IMR-90 (cell line): ENCODE results near the gene ATP8B3. TPM values are rescaled to one million over a fixed set of nuclear protein-coding genes. Genes with fewer than 3 reads are reported as not detected.

Experiments used
- ATAC-seq: fragments of 200-7000 bp; cut with Tn5 transposase; 2 replicates; pipeline ENCODE4 v1.9.1; 2020; ENCODE audit warnings: low read depth, mild to moderate bottlenecking, moderate library complexity
- BruUV-seq: library from RNA; stranded (reverse); fragments of 400-500 nt; replicated peaks from 2 replicates; lab custom pipeline; 2021; lab: Mats Ljungman, UMichigan
- CTCF ChIA-PET: fragments of 300-600 bp; formaldehyde crosslinking; extraction: SDS; loops from one replicate; lab custom pipeline; 2021; ENCODE audit warnings: antibody characterized with exemption; lab: Yijun Ruan, JAX
- POLR2A ChIA-PET: fragments of 300-600 bp; sonication (Branson Sonifier 250); formaldehyde crosslinking; loops from one replicate; lab custom pipeline; 2022; ENCODE audit warnings: antibody characterized with exemption; ENCODE audit not compliant: unreplicated experiment; lab: Charles Lee
- DNase-seq: peaks from one replicate; pipeline ENCODE4 v3.0.0; 2013
- H2AFZ ChIP-seq: replicated peaks from 2 replicates; pipeline ENCODE3; 2013; ENCODE audit warnings: low read length, mild to moderate bottlenecking; ENCODE audit not compliant: poor library complexity
- H2AK5ac ChIP-seq: 2 replicates; pipeline ENCODE4 v1.6.1; 2013; ENCODE audit warnings: low read depth, low read length, inconsistent platforms
- H2AK9ac ChIP-seq: replicated peaks from 2 replicates; pipeline ENCODE3; 2013; ENCODE audit warnings: mild to moderate bottlenecking, low read depth, low read length, moderate library complexity; ENCODE audit not compliant: poor library complexity
- H2BK120ac ChIP-seq: 2 replicates; pipeline ENCODE4 v1.6.1; 2013; ENCODE audit warnings: low read depth, low read length, inconsistent platforms
- H2BK15ac ChIP-seq: 3 replicates; pipeline ENCODE4 v1.6.1; 2013; ENCODE audit warnings: low read depth, low read length, inconsistent platforms
- H2BK20ac ChIP-seq: 2 replicates; pipeline ENCODE4 v1.6.1; 2013; ENCODE audit warnings: low read depth, mild to moderate bottlenecking, inconsistent platforms, low read length, moderate library complexity
- H2BK5ac ChIP-seq: 2 replicates; pipeline ENCODE4 v1.6.1; 2013; ENCODE audit warnings: mild to moderate bottlenecking, low read depth, low read length, inconsistent platforms; ENCODE audit not compliant: poor library complexity, severe bottlenecking
- H3K14ac ChIP-seq: replicated peaks from 2 replicates; pipeline ENCODE4 v1.6.1; 2013; ENCODE audit warnings: low read depth, low read length, inconsistent platforms
- H3K18ac ChIP-seq: 2 replicates; pipeline ENCODE4 v1.6.1; 2013; ENCODE audit warnings: low read depth, low read length, control low read depth
- H3K23ac ChIP-seq: 2 replicates; pipeline ENCODE4 v1.6.1; 2013; ENCODE audit warnings: low read depth, low read length, inconsistent platforms
- H3K27ac ChIP-seq: 2 replicates; pipeline ENCODE4 v1.5.1; 2013; ENCODE audit warnings: mild to moderate bottlenecking, control low read depth, low read length; ENCODE audit not compliant: insufficient read depth
- H3K27me3 ChIP-seq: 2 replicates; pipeline ENCODE4 v1.6.1; 2013; ENCODE audit warnings: low read length; ENCODE audit not compliant: control insufficient read depth, insufficient read depth
- H3K36me3 ChIP-seq: 2 replicates; pipeline ENCODE4 v1.6.1; 2013; ENCODE audit warnings: low read length, mixed read lengths; ENCODE audit not compliant: control insufficient read depth, insufficient read depth
- H3K4ac ChIP-seq: 2 replicates; pipeline ENCODE4 v1.6.1; 2013; ENCODE audit warnings: low read depth, low read length, inconsistent platforms
- H3K4me1 ChIP-seq: 2 replicates; pipeline ENCODE4 v1.6.1; 2013; ENCODE audit warnings: low read length, mixed read lengths; ENCODE audit not compliant: control insufficient read depth, insufficient read depth
- H3K4me2 ChIP-seq: 2 replicates; pipeline ENCODE4 v1.6.1; 2013; ENCODE audit warnings: low read depth, mild to moderate bottlenecking, control low read depth, low read length, moderate library complexity
- H3K4me3 ChIP-seq: 2 replicates; pipeline ENCODE4 v1.5.1; 2013; ENCODE audit warnings: low read depth, mild to moderate bottlenecking, control low read depth, low read length, moderate library complexity; ENCODE audit not compliant: insufficient read depth
- H3K56ac ChIP-seq: 2 replicates; pipeline ENCODE4 v1.6.1; 2013; ENCODE audit warnings: low read length, inconsistent platforms; ENCODE audit not compliant: insufficient read depth; ENCODE audit errors: extremely low read depth
- H3K79me1 ChIP-seq, 2 experiments: 2 replicates each; pipeline ENCODE4 v1.6.1; 2013; ENCODE audit warnings: low read length in 2 of 2, inconsistent platforms in 1 of 2, low read depth in 1 of 2
- H3K9ac ChIP-seq: 2 replicates; pipeline ENCODE4 v1.6.1; 2013; ENCODE audit warnings: low read depth, low read length, control low read depth
- H3K9me1 ChIP-seq: 2 replicates; pipeline ENCODE4 v1.6.1; 2013; ENCODE audit warnings: low read length, inconsistent platforms; ENCODE audit not compliant: insufficient read depth
- H3K9me3 ChIP-seq: 2 replicates; pipeline ENCODE4 v1.6.1; 2013; ENCODE audit warnings: low read length; ENCODE audit not compliant: control insufficient read depth, insufficient read depth
- H4K20me1 ChIP-seq: 2 replicates; pipeline ENCODE4 v1.6.1; 2013; ENCODE audit warnings: low read length, inconsistent platforms; ENCODE audit not compliant: insufficient read depth
- H4K5ac ChIP-seq: 2 replicates; pipeline ENCODE4 v1.6.1; 2013; ENCODE audit warnings: mild to moderate bottlenecking, low read depth, low read length, control low read depth
- H4K8ac ChIP-seq, 2 experiments: 2 replicates each; pipeline ENCODE4 v1.6.1; 2013; ENCODE audit warnings: low read depth in 2 of 2, low read length in 2 of 2, control low read depth in 1 of 2, inconsistent platforms in 1 of 2
- H4K91ac ChIP-seq: 2 replicates; pipeline ENCODE4 v1.6.1; 2013; ENCODE audit warnings: low read depth, low read length, inconsistent platforms; ENCODE audit not compliant: insufficient read depth
- BHLHE40 ChIP-seq: fragments of 150-350 bp; IDR thresholded peaks from 2 replicates; pipeline ENCODE4 v1.6.1; 2016; ENCODE audit warnings: mild to moderate bottlenecking, low read depth, low read length
- CEBPB ChIP-seq: IDR thresholded peaks from 2 replicates; pipeline ENCODE4 v1.6.1; 2012; ENCODE audit warnings: low read depth, low read length, improper control_type of control experiment
- CHD1 ChIP-seq: IDR thresholded peaks from 2 replicates; pipeline ENCODE4 v1.6.1; 2012; ENCODE audit warnings: low read depth, low read length, improper control_type of control experiment
- CTCF ChIP-seq: conservative IDR thresholded peaks from 2 replicates; pipeline ENCODE4 v1.5.1; 2012; ENCODE audit warnings: mild to moderate bottlenecking, low read depth, low read length, improper control_type of control experiment
- ELK1 ChIP-seq: fragments of 150-350 bp; IDR thresholded peaks from 2 replicates; pipeline ENCODE4 v1.6.1; 2016; ENCODE audit warnings: low read depth, mild to moderate bottlenecking, low read length, moderate library complexity, borderline replicate concordance
- FOS ChIP-seq: fragments of 150-350 bp; IDR thresholded peaks from 2 replicates; pipeline ENCODE4 v1.6.1; 2016; ENCODE audit warnings: low read depth, low read length
- MAFK ChIP-seq: IDR thresholded peaks from 2 replicates; pipeline ENCODE4 v1.6.1; 2012; ENCODE audit warnings: low read depth, low read length, improper control_type of control experiment
- MAZ ChIP-seq: IDR thresholded peaks from 2 replicates; pipeline ENCODE4 v1.6.1; 2012; ENCODE audit warnings: low read depth, mild to moderate bottlenecking, low read length, improper control_type of control experiment, moderate library complexity, borderline replicate concordance
- MXI1 ChIP-seq: IDR thresholded peaks from 2 replicates; pipeline ENCODE4 v1.6.1; 2012; ENCODE audit warnings: low read depth, mild to moderate bottlenecking, low read length, moderate library complexity, borderline replicate concordance
- POLR2A ChIP-seq: IDR thresholded peaks from 2 replicates; pipeline ENCODE4 v1.6.1; 2012; ENCODE audit warnings: mild to moderate bottlenecking, low read depth, low read length
- RAD21 ChIP-seq: IDR thresholded peaks from 2 replicates; pipeline ENCODE4 v1.6.1; 2012; ENCODE audit warnings: low read length, improper control_type of control experiment
- RCOR1 ChIP-seq: IDR thresholded peaks from 2 replicates; pipeline ENCODE4 v1.6.1; 2012; ENCODE audit warnings: mild to moderate bottlenecking, low read length, improper control_type of control experiment; ENCODE audit not compliant: insufficient replicate concordance
- RFX5 ChIP-seq: IDR thresholded peaks from 2 replicates; pipeline ENCODE4 v1.8.0; 2012; ENCODE audit warnings: low read depth, mild to moderate bottlenecking, low read length, moderate library complexity
- SMC3 ChIP-seq: fragments of 150-350 bp; IDR thresholded peaks from 2 replicates; pipeline ENCODE4 v1.6.1; 2016; ENCODE audit warnings: low read depth, mild to moderate bottlenecking, antibody characterized with exemption, low read length, moderate library complexity
- USF2 ChIP-seq: fragments of 150-350 bp; IDR thresholded peaks from 2 replicates; pipeline ENCODE4 v1.6.1; 2017; ENCODE audit warnings: mild to moderate bottlenecking, antibody characterized with exemption, low read length, low read depth
- whole genome bisulfite sequencing, 2 experiments: methylation state at CpG; one replicate each; pipeline versions ENCODE4 v1.1.5 to v1.1.7; 2013; ENCODE audit warnings: missing lambda C conversion rate in 2 of 2; ENCODE audit not compliant: insufficient read length in 1 of 2; ENCODE audit errors: extremely low coverage in 2 of 2; 5-methylcytosine and 5-hydroxymethylcytosine counted together
- dilution Hi-C: fragments of 300-500 bp; cut with HindIII; formaldehyde crosslinking; loops from one replicate; pipeline ENCODE4 v1.14.3; 2018; ENCODE audit warnings: low sequenced_read_pairs; ENCODE audit not compliant: unreplicated experiment
- in situ Hi-C: fragments of 300-500 bp; cut with MboI; formaldehyde crosslinking; loops from 3 replicates; pipeline ENCODE4 v1.14.3; 2019; ENCODE audit warnings: low sequenced_read_pairs, inconsistent platforms, mixed read lengths
- intact Hi-C: fragments of 100-400 bp; cut with micrococcal nuclease; formaldehyde crosslinking; loops from 2 replicates; pipeline ENCODE4 v1.10.0; 2022
- polyA plus RNA-seq, 3 experiments: library from polyadenylated mRNA; depleted of rRNA; stranded (reverse); fragments of >200 nt; gene quantifications; 2 replicates each; pipeline ENCODE4 v1.2.3, GENCODE V29; 2012; ENCODE audit warnings: low replicate concordance in 1 of 3
- total RNA-seq: library from RNA; depleted of rRNA; stranded (reverse); fragments of >200 nt; gene quantifications from 2 replicates; pipeline ENCODE4 v1.2.3, GENCODE V29; 2012

The ATP8B3 gene
- total and polyA plus RNA-seq, 2 of the 4 experiments (the other 2 are of a cell fraction), result 1.6 to 8.1 TPM

- no peak overlapping the region for H3K4ac ChIP-seq
- H3K4me3 ChIP-seq, result no peak overlapping the region
- dilution Hi-C loops, result no loop called here
- H4K91ac ChIP-seq, result no peak overlapping the region
- in situ Hi-C loops, result no loop called here
- H4K8ac ChIP-seq, result no peak overlapping the region
- H2AK9ac ChIP-seq, result no peak overlapping the region
- no peak overlapping the region for H3K14ac ChIP-seq
- peaks cover 6% of the 10 kb centered on the region; the same call in 1 of the 2 replicates for H4K20me1 ChIP-seq
- H4K5ac ChIP-seq, result no peak overlapping the region
- no peak overlapping the region for H3K56ac ChIP-seq
- intact Hi-C loops, result no loop called here
- peaks cover 85% of the 10 kb centered on the region for H3K27me3 ChIP-seq
- DNase-seq (no peak), ATAC-seq (no peak)
- H3K18ac ChIP-seq, result no peak overlapping the region
- POLR2A ChIA-PET, result no interaction called here
- H3K36me3 ChIP-seq, result no peaks in the 10 kb centered on the region
- H2BK5ac ChIP-seq, result no peak overlapping the region
- CTCF ChIA-PET, result no interaction called here
- H3K9ac ChIP-seq, result no peak overlapping the region
- no peak overlapping the region for H3K27ac ChIP-seq
- no peak overlapping the region for H2BK15ac ChIP-seq
- H2AK5ac ChIP-seq, result no peak overlapping the region
- no peaks in the 10 kb centered on the region for H3K9me1 ChIP-seq
- H2BK20ac ChIP-seq, result no peak overlapping the region
- H3K4me1 ChIP-seq, result no peaks in the 10 kb centered on the region
- no peak overlapping the region for H2BK120ac ChIP-seq
- no peak overlapping the region for H3K23ac ChIP-seq
- 1% methylated on average over 56 of the region's 105 CpGs; no CpG with 5 or more reads in 1 of the 2 experiments for WGBS, 2 experiments
- no peaks in the 10 kb centered on the region for H3K79me1 ChIP-seq
- H3K9me3 ChIP-seq, result no peaks in the 10 kb centered on the region
- BruUV-seq, result no TSS peak
- no peak overlapping the region for H2AFZ ChIP-seq
- H3K4me2 ChIP-seq, result no peak overlapping the region
- TF ChIP-seq MAFK (no peak), RCOR1 (no peak), CEBPB (no peak), CTCF (no peak), USF2 (no peak), RFX5 (no peak), POLR2A (no peak), MAZ (no peak), RAD21 (no peak), FOS (no peak), MXI1 (no peak), ELK1 (no peak), SMC3 (no peak), BHLHE40 (no peak), CHD1 (no peak)
Observed at GRCh38 chr19:1754018-1754635, 57.9 kb downstream of the ATP8B3 start.
